Activated T-helper 1 cell treated with anti-CD3 and anti-CD28 coated beads, Interleukin-2, amount 50 U/mL, for 16 hours (primary cell): ENCODE results near the gene PCCA.
"Not testable (repeated sequence)": the region's sequence is repeated elsewhere in the genome, so short reads cannot be mapped to it uniquely, and the experiment has no call there.

Experiments
- DNase-seq, 2 donors: peaks; one replicate each; pipeline ENCODE4 v3.0.0-alpha.2; 2020; ENCODE audit warnings: low read depth in 1 of 2, low spot score in 1 of 2

The PCCA gene

DNA sequence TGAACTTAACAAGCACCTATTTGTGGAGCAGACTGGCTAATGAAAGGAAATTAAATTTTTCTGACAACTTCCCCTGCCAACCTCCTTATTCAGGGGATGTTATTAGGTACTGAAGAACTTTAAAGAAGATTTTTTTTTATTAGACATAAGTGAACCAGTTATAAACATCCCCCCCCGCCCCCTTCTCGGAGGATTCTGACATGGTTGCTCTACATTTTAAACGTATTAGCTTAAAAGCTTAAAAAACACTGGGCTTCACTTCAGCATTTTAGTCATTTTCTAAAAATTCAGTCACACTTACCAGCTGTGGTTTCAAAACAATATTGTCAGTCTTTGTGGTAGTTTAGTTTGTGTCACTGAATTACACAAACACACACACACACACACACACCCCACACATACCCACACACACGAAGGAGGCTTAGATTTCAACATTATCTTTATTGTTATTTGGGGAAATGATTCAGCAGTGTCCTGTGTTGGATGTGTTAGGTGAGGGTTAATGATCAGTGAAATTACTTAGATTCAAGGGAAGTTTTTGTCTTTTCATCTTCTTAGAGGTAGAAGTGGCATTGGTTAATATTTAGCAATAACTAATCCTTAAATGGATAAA lies 145.7 kb downstream of the PCCA start:
- no peak for DNase-seq

DNA sequence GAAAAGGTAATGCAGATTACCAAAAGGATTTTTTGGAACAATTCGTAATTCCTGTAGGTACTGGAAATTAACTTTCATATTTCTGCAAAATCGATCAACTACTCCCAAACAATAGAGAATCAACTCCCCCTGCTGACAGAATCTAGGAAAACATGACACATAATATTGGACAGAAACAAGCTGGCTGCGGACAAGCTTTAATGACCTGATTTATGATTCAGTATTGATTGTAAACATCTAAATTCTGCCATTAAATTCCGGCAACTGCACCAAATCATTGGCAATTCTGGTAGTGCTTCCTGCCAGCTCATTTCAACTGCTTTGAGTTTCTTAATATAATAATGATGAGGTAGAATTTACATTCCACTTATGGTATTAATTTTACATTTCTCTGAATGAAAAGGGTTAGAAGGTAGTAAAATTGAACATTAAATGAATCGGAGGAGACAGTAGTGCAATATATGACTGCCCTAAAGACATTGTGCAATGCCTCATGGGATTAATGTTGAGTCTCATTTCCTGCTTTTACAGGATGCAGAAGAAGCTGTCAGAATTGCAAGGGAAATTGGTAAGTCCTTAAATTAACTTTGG lies 146.5 kb downstream of the PCCA start:
- no peak for DNase-seq

GRCh38 chr13:100240109-100240779 lies 151.4 kb downstream of the PCCA start:
- no peak for DNase-seq

DNA sequence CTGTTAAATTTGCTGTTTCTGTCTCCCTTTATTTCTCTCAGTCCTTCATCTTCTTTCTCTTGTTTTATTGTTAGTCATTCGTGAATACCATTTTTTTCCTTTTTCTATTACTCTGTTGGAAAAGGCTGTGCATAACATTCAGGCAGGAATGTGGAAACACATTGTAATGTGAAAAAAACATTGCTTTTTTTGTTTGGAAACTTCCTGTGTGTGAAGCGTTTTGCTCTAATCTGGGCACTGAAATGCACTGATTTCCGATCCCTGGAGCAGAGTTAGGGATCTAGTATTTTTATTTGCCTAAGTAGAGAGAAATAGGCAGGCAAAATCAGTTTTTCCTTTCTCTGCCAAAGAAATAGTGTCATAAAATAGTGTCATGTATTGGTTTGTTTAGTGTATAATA lies 155.5 kb downstream of the PCCA start:
- DNase-seq = no peak

DNA sequence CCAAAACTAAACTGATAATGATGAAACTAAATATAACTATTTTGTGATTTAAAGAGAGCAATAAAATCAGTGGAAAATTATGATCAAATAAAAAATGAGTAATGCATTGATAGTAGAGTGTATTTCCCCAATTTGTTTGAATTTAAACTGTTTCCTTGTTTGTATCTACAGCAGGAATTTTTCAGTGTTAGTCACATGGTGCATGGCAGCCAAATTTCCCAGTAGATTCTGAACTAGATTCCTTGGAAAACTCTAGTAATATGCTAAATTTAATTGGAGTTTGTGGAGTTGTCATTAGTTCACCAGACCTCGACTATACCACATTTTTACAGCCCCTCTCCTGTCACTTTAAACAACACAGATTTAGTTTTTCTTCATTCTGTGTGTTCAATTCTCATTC lies 156.2 kb downstream of the PCCA start:
- DNase-seq = no peak

GRCh38 chr13:100247937-100248336 lies 159.0 kb downstream of the PCCA start:
- DNase-seq = no peak

GRCh38 chr13:100254002-100254401 lies 165.1 kb downstream of the PCCA start:
- DNase-seq = no peak

DNA sequence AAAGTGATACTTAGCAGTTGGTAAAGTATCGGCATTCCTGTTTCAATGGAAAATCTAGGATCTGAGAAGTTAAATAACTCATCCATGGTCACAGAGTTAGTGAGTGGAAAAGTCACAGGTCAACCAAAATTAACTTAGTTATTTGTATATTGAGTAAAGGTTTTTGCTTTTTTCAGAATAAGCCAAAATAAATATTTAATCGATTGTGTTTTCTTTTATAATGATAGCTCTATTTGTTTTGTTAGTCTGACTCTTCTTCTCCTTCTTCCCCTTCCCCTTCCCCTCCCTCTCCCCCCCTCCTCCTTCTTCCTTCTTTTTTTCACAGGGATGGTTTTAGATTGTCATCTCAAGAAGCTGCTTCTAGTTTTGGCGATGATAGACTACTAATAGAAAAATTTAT lies 173.5 kb downstream of the PCCA start:
- no peak for DNase-seq

- DNase-seq = no peak
Observed at GRCh38 chr13:100266026-100266425, 177.1 kb downstream of the PCCA start.

DNA sequence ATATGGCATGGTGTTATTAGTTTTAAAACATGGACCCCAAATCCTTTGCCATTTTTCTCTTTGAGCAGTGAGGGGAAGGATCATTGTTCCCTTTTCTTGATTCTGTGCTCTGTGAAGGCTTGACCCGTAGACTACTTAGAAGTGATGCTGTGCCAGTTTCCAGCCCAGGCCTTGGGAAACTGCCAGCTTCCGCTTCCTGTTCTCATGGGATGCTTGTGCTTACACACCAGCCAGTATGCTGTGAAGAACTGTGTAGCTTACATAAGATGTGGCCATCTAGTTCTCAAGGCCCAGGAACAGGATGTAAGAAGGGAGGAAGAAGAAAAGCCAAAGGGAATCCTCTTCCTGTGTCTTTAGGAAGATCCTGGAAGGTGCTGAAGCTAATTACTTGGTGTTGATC lies 180.9 kb downstream of the PCCA start:
- no peak for DNase-seq

- DNase-seq = no peak
Observed at GRCh38 chr13:100273138-100273537, 184.2 kb downstream of the PCCA start.

- no peak for DNase-seq
Observed at GRCh38 chr13:100273552-100273951, 184.7 kb downstream of the PCCA start.

GRCh38 chr13:100274942-100275506 lies 186.1 kb downstream of the PCCA start:
- no peak for DNase-seq

DNA sequence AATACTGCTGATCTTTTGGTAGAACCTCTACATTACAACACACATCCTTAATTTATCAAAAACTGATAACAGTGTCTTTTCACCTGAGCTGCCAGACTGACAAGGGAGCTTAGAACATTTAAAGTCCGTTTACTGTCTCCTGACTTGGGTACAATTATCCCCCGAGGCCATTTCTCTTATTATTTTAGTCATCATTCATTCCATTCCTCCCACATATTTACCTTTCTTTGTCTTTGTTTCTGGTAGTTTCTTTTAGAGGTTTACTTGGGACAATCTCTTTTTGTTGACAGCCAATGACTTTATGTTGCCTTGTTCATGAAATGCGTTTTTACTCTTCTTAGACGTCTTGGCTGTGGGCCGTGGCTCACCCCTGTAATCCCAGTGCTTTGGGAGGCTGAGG lies 186.9 kb downstream of the PCCA start:
- DNase-seq = no peak

GRCh38 chr13:100280681-100281080 lies 191.8 kb downstream of the PCCA start:
- no peak for DNase-seq

- DNase-seq = not testable (repeated sequence)
Observed at GRCh38 chr13:100282306-100282705, 193.4 kb downstream of the PCCA start.

GRCh38 chr13:100290165-100290801 lies 201.4 kb downstream of the PCCA start:
- DNase-seq = no peak

GRCh38 chr13:100291624-100292023 lies 202.7 kb downstream of the PCCA start:
- no peak for DNase-seq

DNA sequence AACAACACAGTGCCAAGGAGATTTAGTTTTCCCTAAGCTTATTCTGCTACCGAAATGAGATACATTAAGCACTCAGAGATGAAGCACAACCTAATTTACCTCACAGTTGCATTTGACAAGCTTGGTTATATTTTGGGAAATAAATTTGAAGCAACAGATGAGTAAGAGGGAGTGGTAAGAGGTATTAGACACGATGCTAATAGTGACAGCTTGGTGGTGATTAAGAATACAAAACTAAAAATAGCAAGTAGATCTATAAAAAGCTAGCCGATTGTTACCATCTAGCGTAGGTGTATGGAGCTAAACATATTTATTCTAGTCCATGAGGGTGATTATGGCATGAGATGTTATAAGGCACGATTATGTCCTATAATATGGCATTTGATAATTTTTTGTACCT lies 208.5 kb downstream of the PCCA start:
- DNase-seq = no peak

DNA sequence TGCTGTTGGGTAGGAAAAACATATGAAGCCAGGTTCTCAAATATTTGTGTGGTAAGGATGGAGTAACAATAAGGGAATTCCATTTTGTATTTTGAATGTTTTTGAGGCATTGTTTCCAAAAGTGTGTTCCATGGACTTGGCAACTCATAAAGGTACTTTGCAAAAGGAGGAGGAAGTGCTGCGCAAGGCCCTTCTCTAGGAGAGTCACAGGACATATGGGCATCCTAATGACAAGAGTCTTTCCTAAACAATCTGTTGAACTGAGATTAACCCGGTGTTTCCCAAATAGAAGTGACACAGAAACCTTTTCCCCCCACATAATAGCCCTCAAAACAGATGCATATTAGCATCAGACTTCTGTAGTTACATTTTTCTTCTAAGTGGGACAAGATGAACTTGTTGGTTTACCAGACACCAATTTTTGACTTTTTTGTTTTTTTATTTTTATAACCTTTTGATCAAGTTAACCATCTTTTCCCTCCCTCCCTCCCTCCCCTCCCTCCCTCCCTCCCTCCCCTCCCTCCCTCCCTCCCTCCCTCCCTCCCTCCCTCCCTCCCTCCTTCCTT lies 209.3 kb downstream of the PCCA start:
- no peak for DNase-seq

- no peak for DNase-seq
Observed at GRCh38 chr13:100298691-100299090, 209.8 kb downstream of the PCCA start.

GRCh38 chr13:100300243-100300642 lies 211.3 kb downstream of the PCCA start:
- DNase-seq = no peak
